Upper lobe of left lung (tissue), 6 donors: Measurements from ENCODE around the gene DCP1B. TPM values are rescaled to one million over a fixed set of nuclear protein-coding genes. Genes with fewer than 3 reads are reported as not detected.
A peak's percentile ranks its signal among the peaks of the same experiment; 100 is the strongest.

ENCODE experiments used
- ATAC-seq, 2 donors: fragments of 200-7000 bp; cut with Tn5 transposase; one replicate each; pipeline ENCODE4 v1.9.1; 2022; ENCODE audit warnings: mild to moderate bottlenecking in 2 of 2, moderate library complexity in 2 of 2; ENCODE audit not compliant: low FRiP score in 2 of 2
- DNase-seq, 2 donors: peaks; one replicate each; pipeline ENCODE4 v3.0.0-alpha.2; 2019 to 2020
- H3K27ac ChIP-seq, 4 donors: fragments of 200-600 bp; sonication (generic); one replicate each; pipeline ENCODE4 v1.5.1; 2016 to 2019
- H3K27me3 ChIP-seq, 4 donors: fragments of 200-600 bp; sonication (generic); one replicate each; pipeline ENCODE4 v1.5.1; 2017 to 2019
- H3K36me3 ChIP-seq, 4 donors: fragments of 200-600 bp; sonication (generic); one replicate each; pipeline ENCODE4 v1.5.1; 2016 to 2019
- H3K4me1 ChIP-seq, 4 donors: fragments of 200-600 bp; sonication (generic); one replicate each; pipeline ENCODE4 v1.5.1; 2018 to 2019
- H3K4me3 ChIP-seq, 4 donors: fragments of 200-600 bp; sonication (generic); one replicate each; pipeline ENCODE4 v1.5.1; 2017 to 2019; ENCODE audit warnings: mild to moderate bottlenecking in 2 of 4, moderate library complexity in 1 of 4
- H3K9me3 ChIP-seq, 4 donors: fragments of 200-600 bp; sonication (generic); one replicate each; pipeline ENCODE4 v1.5.1; 2018 to 2019
- EP300 ChIP-seq, 4 donors: sonication (generic); formaldehyde crosslinking; IDR thresholded peaks; one replicate each; pipeline ENCODE4 v1.5.1; 2017; ENCODE audit warnings: antibody characterized with exemption in 4 of 4, control low read depth in 2 of 4
- POLR2A ChIP-seq, 4 donors: fragments of 450-650 bp; IDR thresholded peaks; one replicate each; pipeline ENCODE4 v1.5.1; 2016 to 2017; ENCODE audit warnings: antibody characterized with exemption in 4 of 4, mild to moderate bottlenecking in 2 of 4
- POLR2AphosphoS5 ChIP-seq, 2 donors: sonication (generic); formaldehyde crosslinking; IDR thresholded peaks; one replicate each; pipeline ENCODE4 v1.5.1; 2017; ENCODE audit warnings: antibody characterized with exemption in 2 of 2
- WGBS, 2 donors: methylation state at CpG; one replicate each; pipeline ENCODE4 v1.1.5; 2017 to 2018; 5-methylcytosine and 5-hydroxymethylcytosine counted together
- total RNA-seq, 6 donors: library from RNA; depleted of rRNA in 4 of 6; stranded (reverse); fragments of >200 nt in 4 of 6; gene quantifications; one replicate each; pipeline versions ENCODE4 v1.1.0 to v1.2.1, GENCODE V29; 2016 to 2021
- TF ChIP-seq, protein P1 (sequence below), 6 experiments: fragments of 450-650 bp in 4 of 6; fragments of 200-600 bp in 2 of 6; sonication (generic) in 2 of 6; IDR thresholded peaks; one replicate each; pipeline ENCODE4 v1.5.1; 2016 to 2019; ENCODE audit warnings: antibody characterized with exemption in 6 of 6
- donor health status: DM: no; HTN: no; CAD: no; lungs with moderate emphysema.
- donor health status: DM: no; HTN: yes; CAD: no; lungs with severe emphysema.

DCP1B gene
- total RNA-seq, 6 donors from 2014 or later = 5.5 to 30.4 (median 12.2) TPM

DNA sequence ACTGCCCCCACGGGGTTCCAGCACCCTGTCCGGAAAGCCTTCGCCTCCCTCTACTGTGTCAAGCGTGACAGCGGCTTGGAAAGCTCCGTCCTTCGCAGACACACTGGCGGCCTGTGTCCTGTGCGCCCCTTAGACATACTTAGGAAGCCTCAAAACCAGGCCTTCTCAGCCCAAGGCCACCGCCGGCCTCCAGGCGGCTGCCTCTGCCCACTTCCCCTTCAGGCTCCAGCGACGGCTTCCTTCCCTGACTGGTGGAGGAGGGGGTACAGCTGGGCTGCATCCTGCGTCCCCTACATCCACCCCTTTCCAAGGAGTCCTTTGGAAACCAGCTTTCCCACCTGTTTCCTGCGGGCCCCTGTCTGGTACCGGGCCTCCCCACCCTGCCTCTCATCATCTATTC, 83.3 kb downstream of the DCP1B start:
- no peaks in the 10 kb centered on the region for H3K36me3 ChIP-seq
- no peak for TF ChIP-seq EP300 (IDR thresholded peaks at IDR 0.05)
- TF ChIP-seq, protein P1, sequence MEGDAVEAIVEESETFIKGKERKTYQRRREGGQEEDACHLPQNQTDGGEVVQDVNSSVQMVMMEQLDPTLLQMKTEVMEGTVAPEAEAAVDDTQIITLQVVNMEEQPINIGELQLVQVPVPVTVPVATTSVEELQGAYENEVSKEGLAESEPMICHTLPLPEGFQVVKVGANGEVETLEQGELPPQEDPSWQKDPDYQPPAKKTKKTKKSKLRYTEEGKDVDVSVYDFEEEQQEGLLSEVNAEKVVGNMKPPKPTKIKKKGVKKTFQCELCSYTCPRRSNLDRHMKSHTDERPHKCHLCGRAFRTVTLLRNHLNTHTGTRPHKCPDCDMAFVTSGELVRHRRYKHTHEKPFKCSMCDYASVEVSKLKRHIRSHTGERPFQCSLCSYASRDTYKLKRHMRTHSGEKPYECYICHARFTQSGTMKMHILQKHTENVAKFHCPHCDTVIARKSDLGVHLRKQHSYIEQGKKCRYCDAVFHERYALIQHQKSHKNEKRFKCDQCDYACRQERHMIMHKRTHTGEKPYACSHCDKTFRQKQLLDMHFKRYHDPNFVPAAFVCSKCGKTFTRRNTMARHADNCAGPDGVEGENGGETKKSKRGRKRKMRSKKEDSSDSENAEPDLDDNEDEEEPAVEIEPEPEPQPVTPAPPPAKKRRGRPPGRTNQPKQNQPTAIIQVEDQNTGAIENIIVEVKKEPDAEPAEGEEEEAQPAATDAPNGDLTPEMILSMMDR (IDR thresholded peaks at IDR 0.05) = no peak
- no peak for TF ChIP-seq POLR2A (IDR thresholded peaks at IDR 0.05)
- TF ChIP-seq POLR2AphosphoS5 (IDR thresholded peaks at IDR 0.05) = no peak
- 50 to 65% methylated on average over 14 to 16 of the region's 17 CpGs for WGBS, 2 donors
- ATAC-seq (peak in 1 of 2 donors; percentile 50), DNase-seq (peak; percentile 66 to 83)
- peak overlapping the region in 1 of 4 donors; percentile 7 for H3K27ac ChIP-seq
- no peaks in the 10 kb centered on the region for H3K27me3 ChIP-seq
- H3K4me3 ChIP-seq = peak overlapping the region in 1 of 4 donors; percentile 17
- no peaks in the 10 kb centered on the region for H3K4me1 ChIP-seq
- no peaks in the 10 kb centered on the region for H3K9me3 ChIP-seq

GRCh38 chr12:1920436-1920835, 83.8 kb downstream of the DCP1B start:
- H3K4me3 ChIP-seq = peak overlapping the region in 1 of 4 donors; percentile 17
- no peaks in the 10 kb centered on the region for H3K27me3 ChIP-seq
- no peaks in the 10 kb centered on the region for H3K36me3 ChIP-seq
- H3K9me3 ChIP-seq = no peaks in the 10 kb centered on the region
- 89 to 92% methylated on average over 13 of the region's 13 CpGs for WGBS, 2 donors
- TF ChIP-seq EP300 (IDR thresholded peaks at IDR 0.05) = no peak
- TF ChIP-seq POLR2AphosphoS5 (IDR thresholded peaks at IDR 0.05) = no peak
- no peak for TF ChIP-seq POLR2A (IDR thresholded peaks at IDR 0.05)
- TF ChIP-seq, protein P1 (IDR thresholded peaks at IDR 0.05) = no peak
- ATAC-seq (no peak), DNase-seq (no peak)
- no peak overlapping the region for H3K27ac ChIP-seq
- H3K4me1 ChIP-seq = no peaks in the 10 kb centered on the region

DNA sequence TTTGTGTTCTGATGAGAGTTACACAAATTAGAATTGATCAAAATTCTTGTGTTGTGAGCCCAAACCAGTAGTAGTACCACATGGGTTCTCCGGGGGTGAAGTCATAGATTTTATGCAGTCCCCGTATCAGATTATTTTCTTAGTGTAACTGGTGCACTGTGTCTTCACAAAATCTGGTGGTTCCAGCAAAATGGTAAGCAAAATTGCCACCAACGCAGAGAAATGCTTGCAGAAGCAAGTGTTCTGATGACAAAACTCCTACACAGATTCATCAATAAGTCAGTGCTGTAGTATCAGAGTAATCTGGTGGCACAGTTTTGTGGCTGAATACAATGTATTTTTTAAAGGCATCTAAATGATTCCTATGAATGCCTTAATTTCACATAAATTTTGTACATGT, 84.5 kb downstream of the DCP1B start:
- Histone ChIP-seq H3K9me3 (no peaks in the 10 kb centered on the region), H3K4me3 (no peak overlapping the region), H3K27me3 (no peaks in the 10 kb centered on the region), H3K27ac (no peak overlapping the region), H3K36me3 (no peaks in the 10 kb centered on the region), H3K4me1 (no peaks in the 10 kb centered on the region)
- TF ChIP-seq POLR2AphosphoS5 (IDR thresholded peaks at IDR 0.05) (no peak), POLR2A (IDR thresholded peaks at IDR 0.05) (no peak), EP300 (IDR thresholded peaks at IDR 0.05) (no peak)
- TF ChIP-seq, protein P1 (IDR thresholded peaks at IDR 0.05) = no peak
- 90 to 96% methylated on average over 3 of the region's 3 CpGs for WGBS, 2 donors
- ATAC-seq (no peak), DNase-seq (no peak)

DNA sequence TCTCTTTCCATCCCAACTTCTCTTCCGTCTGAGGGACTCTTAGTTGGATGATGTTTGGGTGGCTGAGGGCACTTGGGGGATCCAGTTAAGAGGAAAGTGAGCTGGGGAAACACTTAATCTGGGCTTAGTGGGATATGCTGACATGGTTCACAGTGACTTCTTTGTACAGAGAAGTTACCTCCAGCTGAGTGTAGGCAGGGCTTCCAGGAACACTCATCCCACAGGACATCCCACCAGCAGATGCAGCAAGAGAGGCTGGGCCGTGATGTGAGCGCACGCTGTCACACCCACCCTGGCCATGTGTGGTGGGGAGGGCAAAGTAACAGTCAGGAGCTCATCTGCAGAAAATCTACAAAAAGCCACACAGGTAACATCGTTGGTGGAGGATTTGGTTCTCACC, 85.0 kb downstream of the DCP1B start:
- Histone ChIP-seq H3K4me3 (peak overlapping the region in 1 of 4 donors; percentile 44), H3K4me1 (no peaks in the 10 kb centered on the region), H3K27ac (no peak overlapping the region), H3K27me3 (no peaks in the 10 kb centered on the region), H3K36me3 (no peaks in the 10 kb centered on the region), H3K9me3 (no peaks in the 10 kb centered on the region)
- DNase-seq = peak in 1 of 2 donors; percentile 27
- WGBS, 2 donors = 83 to 84% methylated on average over 5 of the region's 5 CpGs
- TF ChIP-seq POLR2A (IDR thresholded peaks at IDR 0.05) = no peak
- TF ChIP-seq, protein P1 (IDR thresholded peaks at IDR 0.05) = no peak
- no peak for TF ChIP-seq EP300 (IDR thresholded peaks at IDR 0.05)
- TF ChIP-seq POLR2AphosphoS5 (IDR thresholded peaks at IDR 0.05) = no peak
- ATAC-seq = no peak

- 64 to 88% methylated on average over 1 to 6 of the region's 6 CpGs for WGBS, 2 donors
- H3K4me3 ChIP-seq = peak overlapping the region in 2 of 4 donors; percentile 19 to 44
These were observed 85.4 kb downstream of the DCP1B start for GRCh38 chr12:1918884-1919236.

More at GRCh38 chr12:1918884-1919236, 85.4 kb downstream of the DCP1B start:
- no peaks in the 10 kb centered on the region for H3K9me3 ChIP-seq
- ATAC-seq = no peak
- DNase-seq = peak in 1 of 2 donors; percentile 32
- no peaks in the 10 kb centered on the region for H3K36me3 ChIP-seq
- TF ChIP-seq EP300 (IDR thresholded peaks at IDR 0.05) (no peak), POLR2AphosphoS5 (IDR thresholded peaks at IDR 0.05) (no peak), POLR2A (IDR thresholded peaks at IDR 0.05) (no peak)
- TF ChIP-seq, protein P1 (IDR thresholded peaks at IDR 0.05) = no peak
- peak overlapping the region in 2 of 4 donors; percentile 40 to 78 for H3K27ac ChIP-seq
- H3K27me3 ChIP-seq = no peaks in the 10 kb centered on the region
- H3K4me1 ChIP-seq = no peaks in the 10 kb centered on the region
